ENCODE results near the gene SUV39H1. TPM values are rescaled to one million over a fixed set of nuclear protein-coding genes. Genes with fewer than 3 reads are reported as not detected.

Gene SUV39H1
- total and polyA plus RNA-seq, 2 donors from 2014 or later: 2.8 to 5.0 TPM

GRCh38 chrX:48694776-48695533 is 1.6 kb upstream of the SUV39H1 start:
- TF ChIP-seq CTCF (IDR thresholded peaks at IDR 0.05; ENCODE audit: borderline replicate concordance, extremely low read depth, insufficient read depth): no peak
- intact Hi-C loops (cut with DNase I): no loop called here
- no peaks in the 10 kb centered on the region for H3K36me3 ChIP-seq (ENCODE audit: control insufficient read depth in 2 of 3, insufficient read depth in 3 of 3, low read length in 3 of 3)
- DNase-seq (peak in 1 of 5 donors; percentile 14), FAIRE-seq (no peak)
- H3K27me3 ChIP-seq (ENCODE audit: control insufficient read depth, insufficient read depth, low read length): no peaks in the 10 kb centered on the region
- H3K4me3 ChIP-seq (ENCODE audit: low read length in 3 of 3): peak overlapping the region in 1 of 3 donors; percentile 79
- no peak overlapping the region for H3K27ac ChIP-seq (ENCODE audit: low read depth in 2 of 2, low read length in 2 of 2)
- peak overlapping the region in 1 of 3 donors; percentile 88 for H3K9ac ChIP-seq (ENCODE audit: low read length in 3 of 3)
- H3K4me1 ChIP-seq (ENCODE audit: control insufficient read depth in 2 of 3, insufficient read depth in 2 of 3, low read depth in 1 of 3, low read length in 3 of 3): peaks cover 0 to 8% (median 0%) of the 10 kb centered on the region in 3 donors
- no peaks in the 10 kb centered on the region for H3K9me3 ChIP-seq (ENCODE audit: control insufficient read depth in 2 of 3, insufficient read depth in 1 of 3, low read length in 3 of 3)

- Histone ChIP-seq H3K36me3 (ENCODE audit: control insufficient read depth in 2 of 3, insufficient read depth in 3 of 3, low read length in 3 of 3) (no peaks in the 10 kb centered on the region), H3K4me1 (ENCODE audit: control insufficient read depth in 2 of 3, insufficient read depth in 2 of 3, low read depth in 1 of 3, low read length in 3 of 3) (peaks cover 0 to 8% (median 0%) of the 10 kb centered on the region in 3 donors), H3K27ac (ENCODE audit: low read depth in 2 of 2, low read length in 2 of 2) (no peak overlapping the region), H3K9me3 (ENCODE audit: control insufficient read depth in 2 of 3, insufficient read depth in 1 of 3, low read length in 3 of 3) (no peaks in the 10 kb centered on the region), H3K4me3 (ENCODE audit: low read length in 3 of 3) (peak overlapping the region; percentile 69 to 82 (median 79)), H3K9ac (ENCODE audit: low read length in 3 of 3) (peak overlapping the region in 2 of 3 donors; percentile 80 to 88), H3K27me3 (ENCODE audit: control insufficient read depth, insufficient read depth, low read length) (no peaks in the 10 kb centered on the region)
- DNase-seq: no peak
- TF ChIP-seq CTCF (IDR thresholded peaks at IDR 0.05; ENCODE audit: borderline replicate concordance, extremely low read depth, insufficient read depth): no peak
- intact Hi-C loops (cut with DNase I): no loop called here
- FAIRE-seq: no peak
Observed at GRCh38 chrX:48695534-48695896, 1.0 kb upstream of the SUV39H1 start.

GRCh38 chrX:48695925-48696300 is 621 bp upstream of the SUV39H1 start:
- intact Hi-C loops (cut with DNase I): no loop called here
- DNase-seq: no peak
- Histone ChIP-seq H3K9me3 (ENCODE audit: control insufficient read depth in 2 of 3, insufficient read depth in 1 of 3, low read length in 3 of 3) (no peaks in the 10 kb centered on the region), H3K27ac (ENCODE audit: low read depth in 2 of 2, low read length in 2 of 2) (peak overlapping the region; percentile 77 to 89), H3K27me3 (ENCODE audit: control insufficient read depth, insufficient read depth, low read length) (no peaks in the 10 kb centered on the region), H3K36me3 (ENCODE audit: control insufficient read depth in 2 of 3, insufficient read depth in 3 of 3, low read length in 3 of 3) (peaks cover 0 to 4% (median 0%) of the 10 kb centered on the region in 3 donors), H3K4me3 (ENCODE audit: low read length in 3 of 3) (peak overlapping the region; percentile 69 to 82 (median 79)), H3K9ac (ENCODE audit: low read length in 3 of 3) (peak overlapping the region; percentile 65 to 88 (median 80)), H3K4me1 (ENCODE audit: control insufficient read depth in 2 of 3, insufficient read depth in 2 of 3, low read depth in 1 of 3, low read length in 3 of 3) (peaks cover 0 to 8% (median 0%) of the 10 kb centered on the region in 3 donors)
- no peak for TF ChIP-seq CTCF (IDR thresholded peaks at IDR 0.05; ENCODE audit: borderline replicate concordance, extremely low read depth, insufficient read depth)
- FAIRE-seq: no peak
